OCI-LY7 (cell line): ENCODE data around the gene IGFBP3.

Experiments used
- CTCF ChIP-seq: fragments of 200-600 bp; sonication (generic); conservative IDR thresholded peaks from 2 replicates; pipeline ENCODE4 v1.5.1; 2014; ENCODE audit warnings: mild to moderate bottlenecking, antibody characterized with exemption, low read length, moderate library complexity, mixed read lengths
- EZH2phosphoT487 ChIP-seq: fragments of 200-600 bp; sonication (generic); IDR thresholded peaks from 2 replicates; pipeline ENCODE4 v1.6.1; 2018; ENCODE audit warnings: low read depth, borderline replicate concordance, mild to moderate bottlenecking, mixed run types, antibody characterized with exemption, low read length, moderate library complexity, mixed read lengths

GRCh38 chr7:45957721-45958120, 36.6 kb upstream of the IGFBP3 start:
- TF ChIP-seq CTCF (no peak), EZH2phosphoT487 (no peak)
